DMS 273 (cell line): ENCODE data around the gene METAP1D.

Source experiments
- DNase-seq: peaks from one replicate; lab custom pipeline; 2025; ENCODE audit not compliant: unreplicated experiment; lab: John Stamatoyannopoulos, UW

Gene METAP1D

GRCh38 chr2:172129404-172129803, 129.7 kb downstream of the METAP1D start:
- DNase-seq, result no peak
